ENCODE data around the gene AARS2.
"Not testable (repeated sequence)": the region's sequence is repeated elsewhere in the genome, so short reads cannot be mapped to it uniquely, and the experiment has no call there.

The AARS2 gene

DNA sequence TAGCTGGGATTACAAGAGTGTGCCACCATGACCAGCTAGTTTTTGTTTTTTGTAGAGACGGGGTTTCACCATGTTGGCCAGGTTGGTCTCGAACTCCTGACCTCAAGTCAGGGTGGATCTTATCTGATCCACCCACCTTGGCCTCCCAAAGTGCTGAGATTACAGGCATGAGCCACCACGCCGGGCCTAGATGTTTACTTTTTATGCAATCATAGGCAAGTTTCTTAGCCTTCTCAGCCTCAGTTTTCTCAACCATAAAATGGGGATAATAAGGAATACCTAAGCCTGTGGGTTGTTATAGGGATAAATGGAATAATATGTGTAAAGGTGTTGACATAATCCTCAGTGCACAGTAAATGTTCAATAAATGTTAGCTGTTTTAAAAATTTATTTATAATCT, 39.1 kb upstream of the AARS2 start:
- DNase-seq (ENCODE audit: low spot score): no peak
- in situ Hi-C loops (cut with MboI; ENCODE audit: low pct_unique_long_range_greater_than_20kb, low sequenced_read_pairs, unreplicated experiment): no loop called here
- TF ChIP-seq, protein P1, sequence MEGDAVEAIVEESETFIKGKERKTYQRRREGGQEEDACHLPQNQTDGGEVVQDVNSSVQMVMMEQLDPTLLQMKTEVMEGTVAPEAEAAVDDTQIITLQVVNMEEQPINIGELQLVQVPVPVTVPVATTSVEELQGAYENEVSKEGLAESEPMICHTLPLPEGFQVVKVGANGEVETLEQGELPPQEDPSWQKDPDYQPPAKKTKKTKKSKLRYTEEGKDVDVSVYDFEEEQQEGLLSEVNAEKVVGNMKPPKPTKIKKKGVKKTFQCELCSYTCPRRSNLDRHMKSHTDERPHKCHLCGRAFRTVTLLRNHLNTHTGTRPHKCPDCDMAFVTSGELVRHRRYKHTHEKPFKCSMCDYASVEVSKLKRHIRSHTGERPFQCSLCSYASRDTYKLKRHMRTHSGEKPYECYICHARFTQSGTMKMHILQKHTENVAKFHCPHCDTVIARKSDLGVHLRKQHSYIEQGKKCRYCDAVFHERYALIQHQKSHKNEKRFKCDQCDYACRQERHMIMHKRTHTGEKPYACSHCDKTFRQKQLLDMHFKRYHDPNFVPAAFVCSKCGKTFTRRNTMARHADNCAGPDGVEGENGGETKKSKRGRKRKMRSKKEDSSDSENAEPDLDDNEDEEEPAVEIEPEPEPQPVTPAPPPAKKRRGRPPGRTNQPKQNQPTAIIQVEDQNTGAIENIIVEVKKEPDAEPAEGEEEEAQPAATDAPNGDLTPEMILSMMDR (IDR thresholded peaks at IDR 0.05; ENCODE audit: extremely low read depth, insufficient read depth, missing control alignments): no peak

DNA sequence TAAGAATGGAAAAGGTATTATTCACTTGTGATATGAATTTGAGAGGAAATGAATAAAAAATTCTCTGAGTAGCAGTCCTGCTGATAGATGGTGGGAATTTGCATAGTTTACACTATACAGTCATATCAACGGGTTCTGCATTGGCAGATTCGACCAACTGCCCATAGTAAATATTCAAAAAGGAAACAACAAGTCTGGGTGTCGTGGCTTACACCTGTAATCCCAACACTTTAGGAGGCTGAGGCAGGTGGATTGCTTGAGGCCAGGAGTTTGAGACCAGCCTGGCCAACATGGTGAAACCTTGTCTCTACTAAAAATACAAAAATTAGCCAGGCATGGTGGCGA, 37.5 kb upstream of the AARS2 start:
- in situ Hi-C loops (cut with MboI; ENCODE audit: low pct_unique_long_range_greater_than_20kb, low sequenced_read_pairs, unreplicated experiment): not testable (repeated sequence)

DNA sequence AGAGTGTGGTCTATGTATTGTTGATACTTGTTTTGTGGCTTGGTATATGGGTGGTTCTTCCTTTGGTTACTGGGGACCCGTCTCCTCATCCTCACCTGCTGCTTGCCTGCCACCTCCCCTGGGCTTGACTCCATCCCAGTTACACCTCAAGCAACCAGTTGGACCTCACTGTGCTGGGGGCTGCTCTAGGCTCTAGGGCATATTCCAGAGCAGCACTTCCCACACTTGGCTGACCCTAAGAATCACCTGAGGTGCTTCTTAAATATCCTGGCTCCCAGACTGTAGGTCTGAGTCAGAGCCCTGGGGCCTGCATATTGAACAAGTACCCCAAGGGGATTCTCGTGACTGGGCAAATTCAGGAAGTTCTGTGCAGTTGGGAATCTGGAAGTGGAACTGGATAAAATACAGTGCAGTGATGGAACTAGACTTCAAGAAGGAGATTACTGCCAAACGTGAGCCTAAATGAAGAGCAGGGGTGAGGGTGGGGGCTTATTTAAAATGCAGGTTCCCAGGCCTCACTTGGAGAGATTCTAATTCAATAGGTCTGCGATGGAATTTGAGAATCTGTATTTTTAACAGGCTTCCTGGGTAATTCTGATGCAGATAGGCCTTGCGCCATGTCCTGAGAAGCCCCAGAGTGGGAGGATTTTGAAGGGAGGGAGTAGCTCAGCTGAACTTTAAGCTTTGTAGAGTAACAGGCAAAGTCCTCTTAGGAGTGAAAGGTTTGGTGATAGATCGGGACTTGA, 36.9 kb upstream of the AARS2 start:
- TF ChIP-seq, protein P1 (IDR thresholded peaks at IDR 0.05; ENCODE audit: extremely low read depth, insufficient read depth, missing control alignments): no peak
- in situ Hi-C loops (cut with MboI; ENCODE audit: low pct_unique_long_range_greater_than_20kb, low sequenced_read_pairs, unreplicated experiment): loop anchor here (25.0 kb wide), 1 partner anchor 188 kb away; the partner anchor contains the start of gene CAPN11
- no peak for DNase-seq (ENCODE audit: low spot score)

More for the DNA sequence above, 37.5 kb upstream of the AARS2 start:
- DNase-seq (ENCODE audit: low spot score): not testable (repeated sequence)

DNA sequence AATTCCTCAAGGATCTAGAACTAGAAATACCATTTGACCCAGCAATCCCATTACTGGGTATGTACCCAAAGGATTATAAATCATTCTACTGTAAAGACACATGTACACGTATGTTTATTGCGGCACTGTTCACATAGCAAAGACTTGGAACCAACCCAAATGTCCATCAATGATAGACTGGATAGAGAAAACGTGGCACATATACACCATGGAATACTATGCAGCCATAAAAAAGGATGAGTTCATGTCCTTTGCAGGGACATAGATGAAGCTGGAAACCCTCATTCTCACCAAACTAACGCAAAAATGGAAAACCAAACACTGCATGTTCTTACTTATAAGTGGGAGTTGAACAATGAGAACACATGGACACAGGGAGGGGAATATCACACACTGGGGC, 33.7 kb upstream of the AARS2 start:
- in situ Hi-C loops (cut with MboI; ENCODE audit: low pct_unique_long_range_greater_than_20kb, low sequenced_read_pairs, unreplicated experiment): loop anchor here (25.0 kb wide), 1 partner anchor 185 kb away; the partner anchor contains the start of gene CAPN11
- not testable (repeated sequence) for DNase-seq (ENCODE audit: low spot score)

DNA sequence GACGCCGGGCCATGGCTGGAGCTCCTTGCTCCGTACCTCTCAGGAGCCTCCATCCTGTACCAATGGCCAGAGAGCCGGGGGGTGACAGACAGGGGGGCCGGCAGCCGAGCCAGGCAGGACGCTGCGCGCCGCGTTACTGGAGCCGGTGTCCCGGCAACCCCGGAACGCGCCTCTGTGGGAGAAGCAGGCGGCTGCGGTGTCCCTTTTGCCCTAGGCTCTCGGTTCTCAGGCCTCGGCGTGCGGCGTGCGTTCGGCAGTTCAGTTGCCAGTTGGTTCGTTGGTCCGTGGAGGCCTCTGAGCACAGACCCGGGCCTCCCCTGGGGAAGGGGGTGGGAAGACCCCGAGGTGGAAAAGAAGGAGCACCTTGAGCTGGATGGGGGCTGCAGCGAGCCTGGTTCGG, 29.3 kb upstream of the AARS2 start, which contains the start of gene SPATS1:
Gene SPATS1 (plus strand): TSS at position 162 of the 400 bp plus-strand sequence. CDS start 446 bp downstream, outside the sequence.
- no peak for DNase-seq (ENCODE audit: low spot score)
- TF ChIP-seq, protein P1 (IDR thresholded peaks at IDR 0.05; ENCODE audit: extremely low read depth, insufficient read depth, missing control alignments): no peak
- in situ Hi-C loops (cut with MboI; ENCODE audit: low pct_unique_long_range_greater_than_20kb, low sequenced_read_pairs, unreplicated experiment): loop anchor here (25.0 kb wide), 1 partner anchor 180 kb away; the partner anchor contains the start of gene CAPN11

DNA sequence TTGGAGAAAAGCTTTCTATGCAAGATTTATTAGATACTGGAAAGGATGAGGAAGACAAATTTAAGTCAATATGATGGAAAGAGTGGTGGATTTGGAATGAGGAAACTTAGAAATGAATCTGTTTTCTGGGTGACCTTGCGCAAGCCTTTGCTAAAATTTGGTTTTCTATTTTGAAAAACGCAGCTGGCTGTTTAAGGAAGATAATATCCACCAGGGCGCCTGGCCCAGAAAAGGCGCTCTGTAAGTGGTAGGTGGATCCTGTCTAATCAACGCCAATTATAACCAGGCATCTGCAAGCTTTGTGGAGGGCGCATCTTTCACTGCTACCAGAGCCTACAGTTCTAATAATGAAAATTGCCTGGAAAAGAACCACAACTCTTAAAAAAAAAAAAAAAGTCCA, 28.9 kb upstream of the AARS2 start:
- TF ChIP-seq, protein P1 (IDR thresholded peaks at IDR 0.05; ENCODE audit: extremely low read depth, insufficient read depth, missing control alignments): no peak
- no peak for DNase-seq (ENCODE audit: low spot score)
- in situ Hi-C loops (cut with MboI; ENCODE audit: low pct_unique_long_range_greater_than_20kb, low sequenced_read_pairs, unreplicated experiment): loop anchor here (25.0 kb wide), 1 partner anchor 180 kb away; the partner anchor contains the start of gene CAPN11

DNA sequence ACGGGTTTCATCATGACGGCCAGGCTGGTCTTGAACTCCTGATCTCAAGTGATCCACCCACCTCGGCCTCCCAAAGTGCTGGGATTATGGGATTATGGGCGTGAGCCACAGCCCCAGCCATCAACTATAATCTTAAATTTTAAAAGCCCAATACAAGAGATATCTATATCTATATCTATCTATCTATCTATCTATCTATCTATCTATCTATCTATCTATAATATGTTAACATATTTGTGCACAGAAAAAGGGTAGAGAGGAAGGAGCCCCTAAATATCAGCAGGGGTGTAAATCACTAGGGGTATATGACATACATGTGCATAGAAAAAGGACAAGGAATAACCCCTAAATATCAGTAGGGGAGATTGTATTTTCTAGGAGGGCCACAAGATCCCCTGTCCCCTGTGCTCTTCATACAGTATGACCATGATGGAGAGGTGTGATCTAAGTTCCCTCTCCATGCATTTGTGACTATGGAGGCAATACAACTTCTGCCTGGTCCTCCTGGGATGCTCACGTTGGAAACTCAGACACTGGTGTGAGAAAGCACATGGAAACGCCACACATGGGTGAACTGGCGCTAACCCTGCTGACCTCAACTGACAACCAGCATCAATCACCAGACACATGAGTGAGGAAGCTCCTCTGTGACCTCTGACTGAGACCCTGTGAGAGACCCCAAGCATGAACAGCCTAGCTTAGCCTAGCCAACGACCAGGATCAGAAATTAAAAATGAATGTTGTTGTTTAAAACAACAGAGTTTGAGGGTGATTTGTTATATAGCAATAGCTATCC, 28.1 kb upstream of the AARS2 start:
- DNase-seq (ENCODE audit: low spot score): no peak
- TF ChIP-seq, protein P1 (IDR thresholded peaks at IDR 0.05; ENCODE audit: extremely low read depth, insufficient read depth, missing control alignments): no peak
- in situ Hi-C loops (cut with MboI; ENCODE audit: low pct_unique_long_range_greater_than_20kb, low sequenced_read_pairs, unreplicated experiment): loop anchor here (25.0 kb wide), 1 partner anchor 179 kb away; the partner anchor contains the start of gene CAPN11

Measured in GM13977 (cell line).